Head of caudate nucleus (tissue), 42 donors: ENCODE data around the gene KCNK7.

ENCODE experiments used
- DNase-seq, 42 donors: peaks; one replicate each; pipeline versions ENCODE4 v3.0.0 to v3.0.0-alpha.2; 2020 to 2021; ENCODE audit warnings: mixed read lengths in 7 of 42
- intact Hi-C: fragments of 100-400 bp; cut with DNase I; formaldehyde crosslinking; loops from one replicate; pipeline ENCODE4 v1.15.0; 2022

KCNK7 gene

GRCh38 chr11:65595131-65595530 lies 469 bp downstream of the KCNK7 start:
- intact Hi-C loops = no loop called here
- no peak for DNase-seq

- intact Hi-C loops = no loop called here
Observed at GRCh38 chr11:65593518-65594414, 1.8 kb downstream of the KCNK7 start.

GRCh38 chr11:65592858-65593517 lies 2.6 kb downstream of the KCNK7 start:
- no peak for DNase-seq
- intact Hi-C loops = no loop called here

More at GRCh38 chr11:65593518-65594414, 1.8 kb downstream of the KCNK7 start:
- DNase-seq = peak in 41 of 42 donors; percentile 54 to 92 (median 80)

- no peak for DNase-seq
- intact Hi-C loops = no loop called here
Observed at GRCh38 chr11:65591939-65592857, 3.4 kb downstream of the KCNK7 start.

GRCh38 chr11:65590240-65590738 lies 5.3 kb downstream of the KCNK7 start:
- intact Hi-C loops = no loop called here
- peak in 2 of 42 donors; percentile 45 to 59 for DNase-seq

GRCh38 chr11:65589444-65590239 lies 6.0 kb downstream of the KCNK7 start:
- intact Hi-C loops = no loop called here
- DNase-seq = no peak

GRCh38 chr11:65588199-65589054 lies 7.2 kb downstream of the KCNK7 start:
- intact Hi-C loops = no loop called here
- peak in 26 of 42 donors; percentile 45 to 80 (median 62) for DNase-seq

GRCh38 chr11:65586676-65587075 lies 8.9 kb downstream of the KCNK7 start:
- no peak for DNase-seq
- intact Hi-C loops = no loop called here

- intact Hi-C loops = no loop called here
- no peak for DNase-seq
Observed at GRCh38 chr11:65586247-65586630, 9.4 kb downstream of the KCNK7 start.

GRCh38 chr11:65585396-65586246 lies 10.0 kb downstream of the KCNK7 start:
- intact Hi-C loops = no loop called here
- no peak for DNase-seq

GRCh38 chr11:65584723-65585171 lies 10.9 kb downstream of the KCNK7 start:
- intact Hi-C loops = no loop called here
- DNase-seq = peak in 34 of 42 donors; percentile 50 to 86 (median 64)

GRCh38 chr11:65584106-65584505 lies 11.5 kb downstream of the KCNK7 start:
- no peak for DNase-seq
- intact Hi-C loops = no loop called here

GRCh38 chr11:65583589-65583988 lies 12.0 kb downstream of the KCNK7 start:
- no peak for DNase-seq
- intact Hi-C loops = no loop called here

GRCh38 chr11:65581928-65582327 lies 13.7 kb downstream of the KCNK7 start:
- DNase-seq = no peak
- intact Hi-C loops = no loop called here

GRCh38 chr11:65580756-65581155 lies 14.8 kb downstream of the KCNK7 start:
- no peak for DNase-seq
- intact Hi-C loops = no loop called here

GRCh38 chr11:65580031-65580692 lies 15.4 kb downstream of the KCNK7 start:
- intact Hi-C loops = no loop called here
- no peak for DNase-seq
